Prostate gland (tissue), 2 donors: ENCODE data around the gene EMILIN3. TPM values are rescaled to one million over a fixed set of nuclear protein-coding genes. Genes with fewer than 3 reads are reported as not detected.
A peak's percentile ranks its signal among the peaks of the same experiment; 100 is the strongest.

ENCODE experiments used
- DNase-seq: peaks from one replicate; pipeline ENCODE4 v3.0.0-alpha.2; 2019; ENCODE audit warnings: low spot score
- H3K27ac ChIP-seq, 2 donors: fragments of 200-600 bp; sonication (generic); 2 replicates each; pipeline ENCODE4 v1.5.1; 2017 to 2019
- H3K27me3 ChIP-seq: fragments of 200-600 bp; sonication (generic); replicated peaks from 2 replicates; pipeline ENCODE4 v1.5.1; 2019; ENCODE audit not compliant: insufficient read depth
- H3K36me3 ChIP-seq, 2 donors: fragments of 200-600 bp; sonication (generic); 1 replicate in 1 of 2; 2 replicates in 1 of 2; pipeline versions ENCODE4 v1.5.1 to v1.8.1; 2017 to 2019
- H3K4me1 ChIP-seq: fragments of 200-600 bp; sonication (generic); replicated peaks from 2 replicates; pipeline ENCODE4 v1.5.1; 2019
- H3K4me3 ChIP-seq, 2 donors: fragments of 200-600 bp; sonication (generic); 2 replicates each; pipeline ENCODE4 v1.5.1; 2017 to 2019
- H3K9me3 ChIP-seq: fragments of 200-600 bp; sonication (generic); 2 replicates; pipeline ENCODE4 v1.5.1; 2017
- POLR2A ChIP-seq: fragments of 450-650 bp; IDR thresholded peaks from one replicate; pipeline ENCODE4 v1.6.1; 2016; ENCODE audit warnings: antibody characterized with exemption, mild to moderate bottlenecking
- POLR2AphosphoS5 ChIP-seq: sonication (generic); formaldehyde crosslinking; IDR thresholded peaks from one replicate; pipeline ENCODE4 v1.6.1; 2017; ENCODE audit warnings: antibody characterized with exemption
- WGBS: methylation state at CpG from one replicate; pipeline ENCODE4 v1.1.5; 2018; 5-methylcytosine and 5-hydroxymethylcytosine counted together
- intact Hi-C: fragments of 100-400 bp; cut with DNase I; formaldehyde crosslinking; loops from one replicate; pipeline ENCODE4 v1.14.2; 2022
- total RNA-seq, 2 donors: library from RNA; depleted of rRNA; stranded (reverse); fragments of >200 nt; gene quantifications; one replicate each; pipeline ENCODE4 v1.1.0, GENCODE V29; 2016
- TF ChIP-seq, protein P1 (sequence below), 4 experiments: fragments of 200-600 bp in 2 of 4; fragments of 450-650 bp in 2 of 4; sonication (generic) in 2 of 4; IDR thresholded peaks; 1 replicate in 3 of 4; 2 replicates in 1 of 4; pipeline ENCODE4 v1.5.1; 2016 to 2019; ENCODE audit warnings: antibody characterized with exemption in 4 of 4, mild to moderate bottlenecking in 2 of 4, moderate library complexity in 2 of 4

EMILIN3 gene
- total RNA-seq, 2 donors from 2014 or later: 7.4 to 8.4 TPM

DNA sequence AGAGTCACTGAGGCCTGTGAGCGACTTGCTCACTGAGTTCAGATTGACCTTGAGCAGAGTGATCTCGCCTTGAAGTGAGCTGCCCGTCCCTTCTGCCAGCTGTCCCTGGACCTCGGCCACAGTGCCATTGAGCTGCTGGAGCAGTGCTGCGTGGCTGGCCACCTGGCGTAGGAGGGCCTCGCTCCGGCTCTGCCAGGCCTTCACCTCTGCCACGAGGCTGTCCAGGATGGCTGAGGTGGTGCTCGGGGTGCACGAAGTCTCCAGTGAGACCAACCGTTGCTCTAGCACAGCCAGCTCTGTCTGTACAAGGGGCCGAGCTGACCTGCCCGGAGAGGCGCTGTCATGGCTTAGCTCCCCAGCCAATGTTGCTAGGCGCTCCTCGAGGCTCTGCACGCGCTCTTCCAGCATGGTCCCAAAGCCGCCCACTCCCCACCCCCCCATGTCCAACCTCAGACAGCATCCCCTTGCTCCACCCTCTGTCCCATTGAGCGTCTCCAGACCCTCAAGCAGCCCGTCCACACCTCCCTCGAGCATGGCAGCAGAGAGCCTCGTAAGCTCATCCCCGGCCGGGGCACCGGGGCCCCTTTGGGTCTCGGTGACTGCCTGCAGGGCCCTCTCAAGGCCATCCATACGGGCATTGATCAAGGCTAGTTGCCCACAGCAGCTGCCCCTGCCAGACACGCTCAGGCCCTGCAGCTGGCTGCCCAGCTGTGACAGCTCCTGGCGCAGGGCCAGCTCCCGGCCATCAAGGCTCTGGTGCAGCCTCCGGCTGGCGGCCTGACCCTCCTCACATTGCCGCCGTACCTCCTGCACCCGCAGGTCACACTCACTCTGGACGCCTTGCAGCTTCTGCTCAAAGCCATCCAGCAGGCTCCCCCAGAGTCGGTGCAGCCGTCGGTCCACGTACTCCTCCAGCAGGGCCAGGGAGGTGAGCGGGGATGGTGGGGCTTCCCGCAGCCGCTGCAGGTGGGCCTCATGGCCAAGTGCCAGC, 4.6 kb downstream of the EMILIN3 start:
- no peaks in the 10 kb centered on the region for H3K27me3 ChIP-seq
- no peak for DNase-seq
- H3K4me1 ChIP-seq: no peaks in the 10 kb centered on the region
- no peak for TF ChIP-seq POLR2A
- no peak for TF ChIP-seq POLR2AphosphoS5
- TF ChIP-seq, protein P1, sequence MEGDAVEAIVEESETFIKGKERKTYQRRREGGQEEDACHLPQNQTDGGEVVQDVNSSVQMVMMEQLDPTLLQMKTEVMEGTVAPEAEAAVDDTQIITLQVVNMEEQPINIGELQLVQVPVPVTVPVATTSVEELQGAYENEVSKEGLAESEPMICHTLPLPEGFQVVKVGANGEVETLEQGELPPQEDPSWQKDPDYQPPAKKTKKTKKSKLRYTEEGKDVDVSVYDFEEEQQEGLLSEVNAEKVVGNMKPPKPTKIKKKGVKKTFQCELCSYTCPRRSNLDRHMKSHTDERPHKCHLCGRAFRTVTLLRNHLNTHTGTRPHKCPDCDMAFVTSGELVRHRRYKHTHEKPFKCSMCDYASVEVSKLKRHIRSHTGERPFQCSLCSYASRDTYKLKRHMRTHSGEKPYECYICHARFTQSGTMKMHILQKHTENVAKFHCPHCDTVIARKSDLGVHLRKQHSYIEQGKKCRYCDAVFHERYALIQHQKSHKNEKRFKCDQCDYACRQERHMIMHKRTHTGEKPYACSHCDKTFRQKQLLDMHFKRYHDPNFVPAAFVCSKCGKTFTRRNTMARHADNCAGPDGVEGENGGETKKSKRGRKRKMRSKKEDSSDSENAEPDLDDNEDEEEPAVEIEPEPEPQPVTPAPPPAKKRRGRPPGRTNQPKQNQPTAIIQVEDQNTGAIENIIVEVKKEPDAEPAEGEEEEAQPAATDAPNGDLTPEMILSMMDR (IDR thresholded peaks at IDR 0.05): no peak
- no peaks in the 10 kb centered on the region for H3K36me3 ChIP-seq
- H3K27ac ChIP-seq: no peak overlapping the region
- 84% methylated on average over 44 of the region's 45 CpGs for WGBS
- no peaks in the 10 kb centered on the region for H3K9me3 ChIP-seq
- intact Hi-C loops: no loop called here
- H3K4me3 ChIP-seq: no peak overlapping the region

GRCh38 chr20:41360831-41361756, 5.5 kb downstream of the EMILIN3 start:
- Histone ChIP-seq H3K4me3 (no peak overlapping the region), H3K27me3 (no peaks in the 10 kb centered on the region), H3K36me3 (no peaks in the 10 kb centered on the region), H3K27ac (peak overlapping the region in 1 of 2 donors; percentile 54), H3K4me1 (no peaks in the 10 kb centered on the region), H3K9me3 (no peaks in the 10 kb centered on the region)
- DNase-seq: no peak
- no peak for TF ChIP-seq POLR2A
- TF ChIP-seq, protein P1 (IDR thresholded peaks at IDR 0.05): no peak
- no peak for TF ChIP-seq POLR2AphosphoS5
- intact Hi-C loops: no loop called here
- WGBS: 87% methylated on average over 19 of the region's 22 CpGs

GRCh38 chr20:41359541-41360011, 7.0 kb downstream of the EMILIN3 start:
- whole genome bisulfite sequencing: 53% methylated on average over 9 of the region's 9 CpGs
- peak; percentile 68 for DNase-seq
- intact Hi-C loops: no loop called here
- H3K27ac ChIP-seq: peak overlapping the region; percentile 14 to 54
- H3K36me3 ChIP-seq: no peaks in the 10 kb centered on the region
- H3K9me3 ChIP-seq: no peaks in the 10 kb centered on the region
- TF ChIP-seq POLR2A (no peak), POLR2AphosphoS5 (peak; percentile 72)
- TF ChIP-seq, protein P1 (IDR thresholded peaks at IDR 0.05): peak in 1 of 4 experiments; percentile 5
- H3K4me1 ChIP-seq: no peaks in the 10 kb centered on the region
- no peak overlapping the region for H3K4me3 ChIP-seq
- H3K27me3 ChIP-seq: no peaks in the 10 kb centered on the region

- WGBS: 96% methylated on average over 7 of the region's 7 CpGs
- intact Hi-C loops: no loop called here
- H3K27ac ChIP-seq: peak overlapping the region in 1 of 2 donors; percentile 54
- DNase-seq: no peak
- no peaks in the 10 kb centered on the region for H3K9me3 ChIP-seq
- TF ChIP-seq, protein P1 (IDR thresholded peaks at IDR 0.05): no peak
- TF ChIP-seq POLR2AphosphoS5 (no peak), POLR2A (no peak)
- H3K27me3 ChIP-seq: no peaks in the 10 kb centered on the region
- no peaks in the 10 kb centered on the region for H3K4me1 ChIP-seq
- no peaks in the 10 kb centered on the region for H3K36me3 ChIP-seq
- H3K4me3 ChIP-seq: no peak overlapping the region
Measured at GRCh38 chr20:41358717-41359116, 7.9 kb downstream of the EMILIN3 start.
